A549 (cell line): ENCODE measurements around the gene MTHFR.

Experiments
- CEBPB ChIP-seq, 2 experiments: fragments of >200 bp in 1 of 2; sonication (Bioruptor Twin) in 1 of 2; formaldehyde crosslinking in 1 of 2; IDR thresholded peaks; 2 replicates each; pipeline ENCODE4 v1.6.1; 2012 to 2016
- CTCF ChIP-seq: fragments of >200 bp; sonication (Bioruptor Twin); formaldehyde crosslinking; IDR thresholded peaks from 3 replicates; pipeline ENCODE4 v1.5.1; 2016
- FOSL2 ChIP-seq, 2 experiments: fragments of 450-650 bp in 1 of 2; fragments of >200 bp in 1 of 2; sonication (Bioruptor Twin) in 1 of 2; formaldehyde crosslinking; IDR thresholded peaks; 2 replicates each; pipeline versions ENCODE4 v1.5.0 to v1.6.1; 2016 to 2020; ENCODE audit warnings: mild to moderate bottlenecking in 1 of 2, moderate library complexity in 1 of 2
- POLR2A ChIP-seq: IDR thresholded peaks from 2 replicates; pipeline ENCODE4 v1.6.1; 2012; ENCODE audit warnings: mild to moderate bottlenecking, low read length

GRCh38 chr1:11787251-11787803 is 18.4 kb downstream of the MTHFR start:
- TF ChIP-seq FOSL2 (IDR thresholded peaks at IDR 0.05) (no peak), FOSL2 (CRISPR knock-in tag; IDR thresholded peaks at IDR 0.05) (no peak), CTCF (no peak), POLR2A (no peak), CEBPB (IDR thresholded peaks at IDR 0.05) (no peak)
